Uterus (tissue), 2 donors: ENCODE measurements around the gene ADARB1.

Experiments
- CTCF ChIP-seq, 4 experiments: fragments of 200-600 bp in 2 of 4; fragments of 450-650 bp in 2 of 4; sonication (generic) in 2 of 4; IDR thresholded peaks; one replicate each; pipeline ENCODE4 v1.5.1; 2016 to 2019; ENCODE audit warnings: antibody characterized with exemption in 4 of 4, mild to moderate bottlenecking in 2 of 4, moderate library complexity in 1 of 4
- POLR2A ChIP-seq, 2 donors: fragments of 450-650 bp; IDR thresholded peaks; one replicate each; pipeline ENCODE4 v1.6.1; 2016; ENCODE audit warnings: antibody characterized with exemption in 2 of 2, mild to moderate bottlenecking in 1 of 2, moderate library complexity in 1 of 2

DNA sequence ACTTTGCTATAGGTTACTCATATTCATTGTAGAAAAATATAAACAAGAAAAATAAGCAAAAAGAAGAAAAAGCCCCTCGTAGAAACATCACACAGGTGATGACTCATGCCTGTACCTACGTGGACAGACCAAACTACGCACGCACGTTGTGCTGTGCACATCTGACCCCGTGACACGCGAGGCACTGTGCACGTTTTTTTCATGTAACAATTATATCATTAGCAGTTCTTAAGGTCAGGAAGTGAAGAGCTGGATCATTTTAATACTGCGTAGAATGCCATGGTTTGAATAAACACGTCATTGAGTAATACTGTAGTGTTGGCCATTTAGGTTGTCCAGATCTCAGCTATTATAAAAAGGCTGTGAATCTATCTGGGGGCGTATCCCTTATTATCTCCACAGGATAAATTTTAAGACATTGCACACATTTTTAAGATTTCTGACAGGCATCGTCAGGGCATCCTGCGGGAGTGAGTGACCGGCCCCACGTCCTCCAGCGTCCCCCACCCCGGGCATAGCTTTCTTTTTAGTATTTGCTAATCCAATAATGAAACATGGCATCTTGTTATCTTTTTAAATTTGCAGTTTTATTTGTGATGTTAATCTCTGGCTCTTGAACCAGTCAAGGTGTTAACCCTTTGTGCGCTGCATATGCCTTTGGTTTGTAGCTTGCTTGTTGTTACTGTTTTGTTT is 23.4 kb upstream of the ADARB1 start:
- TF ChIP-seq CTCF (IDR thresholded peaks at IDR 0.05) = no peak
- TF ChIP-seq POLR2A (IDR thresholded peaks at IDR 0.05) = no peak
